ENCODE results near the gene ACTG1. TPM values are rescaled to one million over a fixed set of nuclear protein-coding genes. Genes with fewer than 3 reads are reported as not detected.
"Not testable (repeated sequence)": the region's sequence is repeated elsewhere in the genome, so short reads cannot be mapped to it uniquely, and the experiment has no call there.

ACTG1 gene
- total RNA-seq, 4 donors from 2014 or later = 2,510 to 3,878 (median 3,203) TPM

DNA sequence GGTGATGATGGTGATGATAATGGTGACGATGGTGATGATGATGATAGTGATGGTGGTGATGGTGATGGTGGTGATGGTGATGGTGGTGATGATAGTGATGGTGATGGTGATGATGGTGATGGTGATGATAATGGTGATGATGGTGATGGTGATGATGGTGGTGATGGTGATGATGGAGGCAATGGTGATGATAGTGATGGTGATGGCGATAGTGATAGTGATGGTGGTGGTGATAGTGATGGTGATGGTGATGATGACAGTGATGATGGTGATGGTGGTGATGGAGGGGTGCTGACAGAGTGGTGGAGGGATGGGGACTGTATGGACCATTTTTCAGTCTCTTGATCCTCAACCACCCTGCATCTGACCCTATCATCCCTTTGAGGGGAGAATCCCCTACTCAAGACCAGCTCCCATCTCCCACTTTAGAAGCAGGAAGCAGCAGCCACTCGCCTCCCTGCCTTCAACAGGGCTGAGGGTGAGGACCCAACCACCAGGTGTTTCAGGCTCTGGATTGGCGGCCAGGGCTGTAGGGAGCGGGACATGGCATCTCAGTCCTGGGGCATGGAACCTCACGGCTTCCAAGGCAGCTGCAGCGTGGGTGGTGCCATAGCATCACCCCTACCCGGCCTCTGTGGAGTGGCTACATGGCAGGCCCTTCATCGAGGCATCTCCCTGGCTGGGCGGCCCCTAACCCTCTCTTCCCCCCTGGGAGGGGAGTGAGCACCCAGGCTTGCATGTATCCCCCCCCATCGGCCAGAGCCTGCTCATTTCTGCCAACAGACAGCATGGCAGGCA lies 20.1 kb upstream of the ACTG1 start:
- no peak overlapping the region for H3K27ac ChIP-seq
- DNase-seq = no peak
- peaks cover 0 to 13% of the 10 kb centered on the region in 2 donors for H3K27me3 ChIP-seq
- H3K4me1 ChIP-seq = peaks cover 0 to 23% (median 14%) of the 10 kb centered on the region in 4 donors
- H3K4me3 ChIP-seq = no peak overlapping the region
- TF ChIP-seq, protein P1, sequence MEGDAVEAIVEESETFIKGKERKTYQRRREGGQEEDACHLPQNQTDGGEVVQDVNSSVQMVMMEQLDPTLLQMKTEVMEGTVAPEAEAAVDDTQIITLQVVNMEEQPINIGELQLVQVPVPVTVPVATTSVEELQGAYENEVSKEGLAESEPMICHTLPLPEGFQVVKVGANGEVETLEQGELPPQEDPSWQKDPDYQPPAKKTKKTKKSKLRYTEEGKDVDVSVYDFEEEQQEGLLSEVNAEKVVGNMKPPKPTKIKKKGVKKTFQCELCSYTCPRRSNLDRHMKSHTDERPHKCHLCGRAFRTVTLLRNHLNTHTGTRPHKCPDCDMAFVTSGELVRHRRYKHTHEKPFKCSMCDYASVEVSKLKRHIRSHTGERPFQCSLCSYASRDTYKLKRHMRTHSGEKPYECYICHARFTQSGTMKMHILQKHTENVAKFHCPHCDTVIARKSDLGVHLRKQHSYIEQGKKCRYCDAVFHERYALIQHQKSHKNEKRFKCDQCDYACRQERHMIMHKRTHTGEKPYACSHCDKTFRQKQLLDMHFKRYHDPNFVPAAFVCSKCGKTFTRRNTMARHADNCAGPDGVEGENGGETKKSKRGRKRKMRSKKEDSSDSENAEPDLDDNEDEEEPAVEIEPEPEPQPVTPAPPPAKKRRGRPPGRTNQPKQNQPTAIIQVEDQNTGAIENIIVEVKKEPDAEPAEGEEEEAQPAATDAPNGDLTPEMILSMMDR (IDR thresholded peaks at IDR 0.05) = no peak
- no peak for TF ChIP-seq POLR2A (IDR thresholded peaks at IDR 0.05)
- H3K9me3 ChIP-seq = no peaks in the 10 kb centered on the region
- H3K36me3 ChIP-seq = no peaks in the 10 kb centered on the region

DNA sequence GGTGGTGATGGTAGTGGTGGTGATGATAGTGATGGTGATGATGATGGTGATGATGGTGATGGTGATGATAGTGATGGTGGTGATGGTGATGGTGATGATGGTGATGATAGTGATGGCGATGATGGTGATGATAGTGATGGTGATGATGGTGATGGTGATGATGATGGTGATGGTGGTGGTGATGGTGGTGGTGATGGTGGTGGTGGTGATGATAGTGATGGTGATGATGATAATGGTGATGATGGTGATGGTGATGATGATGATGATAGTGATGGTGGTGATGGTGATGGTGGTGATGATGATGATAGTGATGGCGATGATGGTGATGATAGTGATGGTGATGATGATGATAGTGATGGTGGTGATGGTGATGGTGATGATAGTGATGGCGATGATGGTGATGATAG lies 19.4 kb upstream of the ACTG1 start:
- H3K27ac ChIP-seq, H3K27me3 ChIP-seq, DNase-seq: not testable (repeated sequence)

DNA sequence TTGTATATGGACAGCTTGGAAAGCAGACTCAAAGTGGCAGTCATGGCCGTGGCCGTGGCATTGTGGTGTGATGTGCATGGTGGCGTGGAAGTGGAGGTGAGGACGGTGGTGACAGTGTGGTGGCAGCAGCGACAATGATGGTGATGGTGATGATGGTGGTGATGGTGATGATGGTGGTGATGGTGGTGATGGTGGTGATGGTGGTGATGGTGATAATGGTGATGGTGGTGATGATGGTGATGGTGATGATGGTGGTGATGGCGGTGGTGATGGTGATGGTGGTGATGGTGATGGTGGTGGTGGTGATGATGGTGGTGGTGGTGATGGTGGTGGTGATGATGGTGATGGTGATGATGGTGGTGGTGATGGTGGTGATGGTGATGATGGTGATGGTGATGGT lies 18.4 kb upstream of the ACTG1 start:
- H3K4me3 ChIP-seq, H3K27me3 ChIP-seq, DNase-seq, H3K36me3 ChIP-seq, H3K27ac ChIP-seq, H3K4me1 ChIP-seq, H3K9me3 ChIP-seq: not testable (repeated sequence)

More for the DNA sequence above, 19.4 kb upstream of the ACTG1 start:
- not testable (repeated sequence) for H3K36me3 ChIP-seq, H3K4me3 ChIP-seq, H3K9me3 ChIP-seq
- H3K4me1 ChIP-seq = peaks cover 0 to 16% (median 8%) of the 10 kb centered on the region in 4 donors

DNA sequence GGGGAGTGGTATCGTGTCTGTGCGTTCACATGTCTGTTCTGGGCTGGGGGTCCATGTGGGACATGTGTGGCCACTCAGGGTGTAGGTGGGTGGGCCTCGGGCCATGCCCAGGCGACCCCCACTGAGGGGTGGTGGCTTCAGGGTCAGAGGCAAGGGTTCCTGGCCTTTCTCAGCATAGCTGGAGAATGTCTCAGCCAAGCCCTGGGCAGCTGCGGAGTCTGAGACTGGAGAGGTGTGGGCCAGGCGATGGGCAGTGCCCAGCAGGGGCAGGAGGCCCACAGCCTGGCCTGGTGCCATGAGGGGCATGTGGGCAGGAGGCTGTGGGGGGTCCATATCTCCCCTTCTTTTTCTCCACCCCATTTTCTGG lies 16.8 kb upstream of the ACTG1 start:
- H3K4me1 ChIP-seq = peaks cover 0 to 7% (median 3%) of the 10 kb centered on the region in 4 donors
- no peaks in the 10 kb centered on the region for H3K9me3 ChIP-seq
- no peak for TF ChIP-seq POLR2A (IDR thresholded peaks at IDR 0.05)
- TF ChIP-seq, protein P1 (IDR thresholded peaks at IDR 0.05) = no peak
- no peak overlapping the region for H3K27ac ChIP-seq
- H3K4me3 ChIP-seq = no peak overlapping the region
- no peak for DNase-seq
- no peaks in the 10 kb centered on the region for H3K36me3 ChIP-seq
- peaks cover 0 to 8% of the 10 kb centered on the region in 2 donors for H3K27me3 ChIP-seq

DNA sequence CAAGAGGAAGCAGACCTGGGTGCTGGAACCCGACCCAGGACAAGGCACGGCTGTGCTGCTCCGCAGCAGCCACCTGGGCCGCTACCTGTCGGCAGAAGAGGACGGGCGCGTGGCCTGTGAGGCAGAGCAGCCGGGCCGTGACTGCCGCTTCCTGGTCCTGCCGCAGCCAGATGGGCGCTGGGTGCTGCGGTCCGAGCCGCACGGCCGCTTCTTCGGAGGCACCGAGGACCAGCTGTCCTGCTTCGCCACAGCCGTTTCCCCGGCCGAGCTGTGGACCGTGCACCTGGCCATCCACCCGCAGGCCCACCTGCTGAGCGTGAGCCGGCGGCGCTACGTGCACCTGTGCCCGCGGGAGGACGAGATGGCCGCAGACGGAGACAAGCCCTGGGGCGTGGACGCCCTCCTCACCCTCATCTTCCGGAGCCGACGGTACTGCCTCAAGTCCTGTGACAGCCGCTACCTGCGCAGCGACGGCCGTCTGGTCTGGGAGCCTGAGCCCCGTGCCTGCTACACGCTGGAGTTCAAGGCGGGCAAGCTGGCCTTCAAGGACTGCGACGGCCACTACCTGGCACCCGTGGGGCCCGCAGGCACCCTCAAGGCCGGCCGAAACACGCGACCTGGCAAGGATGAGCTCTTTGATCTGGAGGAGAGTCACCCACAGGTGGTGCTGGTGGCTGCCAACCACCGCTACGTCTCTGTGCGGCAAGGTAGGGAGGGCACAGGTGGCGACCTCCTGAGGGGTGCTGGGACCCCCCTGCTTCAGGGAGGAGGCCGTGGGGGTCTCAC lies 16.2 kb upstream of the ACTG1 start:
- peaks cover 0 to 7% (median under 1%) of the 10 kb centered on the region in 4 donors for H3K4me1 ChIP-seq
- DNase-seq = no peak
- H3K36me3 ChIP-seq = no peaks in the 10 kb centered on the region
- H3K4me3 ChIP-seq = no peak overlapping the region
- peaks cover 0 to 8% of the 10 kb centered on the region in 2 donors for H3K27me3 ChIP-seq
- H3K27ac ChIP-seq = no peak overlapping the region
- no peaks in the 10 kb centered on the region for H3K9me3 ChIP-seq
- TF ChIP-seq, protein P1 (IDR thresholded peaks at IDR 0.05) = no peak
- TF ChIP-seq POLR2A (IDR thresholded peaks at IDR 0.05) = no peak

DNA sequence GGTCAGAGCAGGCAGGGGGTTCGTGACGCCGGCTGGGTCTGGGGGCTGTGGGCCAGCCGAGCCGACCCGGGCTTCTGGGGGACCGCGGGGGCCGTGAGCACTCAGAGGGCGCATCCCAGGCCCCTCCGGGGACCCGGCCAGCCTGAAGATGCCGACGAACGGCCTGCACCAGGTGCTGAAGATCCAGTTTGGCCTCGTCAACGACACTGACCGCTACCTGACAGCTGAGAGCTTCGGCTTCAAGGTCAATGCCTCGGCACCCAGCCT lies 15.7 kb upstream of the ACTG1 start:
- peaks cover 0 to 7% (median 0%) of the 10 kb centered on the region in 4 donors for H3K4me1 ChIP-seq
- no peaks in the 10 kb centered on the region for H3K36me3 ChIP-seq
- H3K27ac ChIP-seq = no peak overlapping the region
- TF ChIP-seq, protein P1 (IDR thresholded peaks at IDR 0.05) = no peak
- TF ChIP-seq POLR2A (IDR thresholded peaks at IDR 0.05) = no peak
- H3K27me3 ChIP-seq = peaks cover 0 to 8% of the 10 kb centered on the region in 2 donors
- H3K4me3 ChIP-seq = no peak overlapping the region
- H3K9me3 ChIP-seq = no peaks in the 10 kb centered on the region
- DNase-seq = no peak

Data from Peyer's patch (tissue), 4 donors.